GM19193 (cell line): ENCODE results near the gene UBTD1.

Source experiments
- POLR2A ChIP-seq: IDR thresholded peaks from 4 replicates; pipeline ENCODE4 v1.6.1; 2011; ENCODE audit not compliant: insufficient read depth, insufficient read length; ENCODE audit errors: extremely low read depth

Gene UBTD1

GRCh38 chr10:97601268-97602215 is 102.8 kb downstream of the UBTD1 start:
- no peak for TF ChIP-seq POLR2A

- TF ChIP-seq POLR2A = no peak
These were observed 108.4 kb downstream of the UBTD1 start for GRCh38 chr10:97607095-97607636.

- TF ChIP-seq POLR2A = no peak
These were observed 110.4 kb downstream of the UBTD1 start for GRCh38 chr10:97608991-97609561.

- TF ChIP-seq POLR2A = no peak
These were observed 112.7 kb downstream of the UBTD1 start for GRCh38 chr10:97611473-97611872.

- TF ChIP-seq POLR2A = no peak
These were observed 113.7 kb downstream of the UBTD1 start for GRCh38 chr10:97612386-97612785.

- TF ChIP-seq POLR2A = no peak
These were observed 119.6 kb downstream of the UBTD1 start for GRCh38 chr10:97618285-97618684.

- no peak for TF ChIP-seq POLR2A
These were observed 120.0 kb downstream of the UBTD1 start for GRCh38 chr10:97618733-97619132.
